Thyroid gland (tissue), 4 donors: ENCODE measurements around the gene IL21R.

ENCODE experiments used
- CTCF ChIP-seq, 6 experiments: fragments of 200-600 bp in 3 of 6; fragments of 450-650 bp in 3 of 6; sonication (generic) in 3 of 6; IDR thresholded peaks; one replicate each; pipeline ENCODE4 v1.5.1; 2016 to 2019; ENCODE audit warnings: antibody characterized with exemption in 6 of 6, mild to moderate bottlenecking in 2 of 6, inconsistent platforms in 1 of 6, moderate library complexity in 1 of 6
- POLR2A ChIP-seq, 2 donors: fragments of 450-650 bp; IDR thresholded peaks; one replicate each; pipeline ENCODE4 v1.6.1; 2017; ENCODE audit warnings: antibody characterized with exemption in 2 of 2, mild to moderate bottlenecking in 2 of 2, moderate library complexity in 1 of 2

GRCh38 chr16:27437946-27438345 lies 36.0 kb downstream of the IL21R start:
- no peak for TF ChIP-seq CTCF (IDR thresholded peaks at IDR 0.05)
- TF ChIP-seq POLR2A (IDR thresholded peaks at IDR 0.05), result no peak
